ENCODE results near the gene CAMK2B. TPM values are rescaled to one million over a fixed set of nuclear protein-coding genes. Genes with fewer than 3 reads are reported as not detected.

The CAMK2B gene
- total RNA-seq, 4 donors from 2014 or later = 35.3 to 64.8 (median 46.0) TPM

DNA sequence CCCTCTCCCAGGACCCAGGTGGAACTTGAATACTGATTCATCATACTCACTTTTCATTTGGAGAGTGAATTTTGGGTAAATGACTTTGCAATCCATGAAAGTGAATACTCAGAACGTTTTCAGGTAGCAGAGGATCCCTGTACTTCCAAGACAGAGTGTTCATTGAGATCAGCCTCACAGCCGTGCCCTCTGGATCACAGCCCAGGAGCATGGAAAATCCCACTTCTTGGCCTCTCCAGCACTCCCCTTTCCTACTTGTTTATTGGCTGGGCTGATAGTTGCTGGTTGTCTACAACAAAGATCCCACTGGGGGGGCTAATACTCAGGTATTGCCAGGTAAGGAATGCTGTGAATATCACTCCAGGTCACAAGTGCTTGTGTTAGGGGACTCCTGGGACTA, 142.0 kb downstream of the CAMK2B start:
- TF ChIP-seq, protein P1, sequence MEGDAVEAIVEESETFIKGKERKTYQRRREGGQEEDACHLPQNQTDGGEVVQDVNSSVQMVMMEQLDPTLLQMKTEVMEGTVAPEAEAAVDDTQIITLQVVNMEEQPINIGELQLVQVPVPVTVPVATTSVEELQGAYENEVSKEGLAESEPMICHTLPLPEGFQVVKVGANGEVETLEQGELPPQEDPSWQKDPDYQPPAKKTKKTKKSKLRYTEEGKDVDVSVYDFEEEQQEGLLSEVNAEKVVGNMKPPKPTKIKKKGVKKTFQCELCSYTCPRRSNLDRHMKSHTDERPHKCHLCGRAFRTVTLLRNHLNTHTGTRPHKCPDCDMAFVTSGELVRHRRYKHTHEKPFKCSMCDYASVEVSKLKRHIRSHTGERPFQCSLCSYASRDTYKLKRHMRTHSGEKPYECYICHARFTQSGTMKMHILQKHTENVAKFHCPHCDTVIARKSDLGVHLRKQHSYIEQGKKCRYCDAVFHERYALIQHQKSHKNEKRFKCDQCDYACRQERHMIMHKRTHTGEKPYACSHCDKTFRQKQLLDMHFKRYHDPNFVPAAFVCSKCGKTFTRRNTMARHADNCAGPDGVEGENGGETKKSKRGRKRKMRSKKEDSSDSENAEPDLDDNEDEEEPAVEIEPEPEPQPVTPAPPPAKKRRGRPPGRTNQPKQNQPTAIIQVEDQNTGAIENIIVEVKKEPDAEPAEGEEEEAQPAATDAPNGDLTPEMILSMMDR (IDR thresholded peaks at IDR 0.05 in 4 of 5, conservative IDR thresholded peaks at IDR 0.05 in 1 of 5) = no peak
- no peak for TF ChIP-seq POLR2A (IDR thresholded peaks at IDR 0.05)
- Histone ChIP-seq H3K27ac (no peak overlapping the region), H3K9me3 (no peaks in the 10 kb centered on the region), H3K4me1 (no peaks in the 10 kb centered on the region), H3K4me3 (no peak overlapping the region), H3K27me3 (no peaks in the 10 kb centered on the region), H3K36me3 (no peaks in the 10 kb centered on the region)
- in situ Hi-C loops (cut with MboI; ENCODE audit: low sequenced_read_pairs in 4 of 4) = no loop called here
- no peak for DNase-seq
- ATAC-seq = no peak
- intact Hi-C loops (cut with DNase I; ENCODE audit: low total_unique reads) = no loop called here

DNA sequence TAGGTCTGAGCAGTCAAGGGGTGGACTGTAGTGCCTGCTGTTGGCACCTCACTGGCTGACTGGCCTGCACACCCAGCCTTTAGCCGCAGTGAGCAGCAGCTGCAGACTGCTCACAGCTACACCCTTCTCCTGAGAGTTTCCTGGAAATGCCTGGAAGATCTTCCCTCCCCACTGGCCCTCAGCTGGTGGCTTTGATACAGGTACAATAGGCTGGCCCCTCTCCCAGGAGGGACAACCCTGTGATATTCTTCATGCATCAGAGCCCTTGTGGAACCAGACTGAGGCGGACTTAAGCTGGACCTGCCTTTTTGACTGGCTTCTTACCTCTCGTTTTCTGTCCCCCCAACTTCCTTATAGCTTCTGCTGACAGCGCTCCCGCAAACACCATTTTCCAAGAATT, 142.6 kb downstream of the CAMK2B start:
- no peaks in the 10 kb centered on the region for H3K4me1 ChIP-seq
- intact Hi-C loops (cut with DNase I; ENCODE audit: low total_unique reads) = no loop called here
- H3K27ac ChIP-seq = no peak overlapping the region
- in situ Hi-C loops (cut with MboI; ENCODE audit: low sequenced_read_pairs in 4 of 4) = no loop called here
- H3K36me3 ChIP-seq = no peaks in the 10 kb centered on the region
- no peaks in the 10 kb centered on the region for H3K9me3 ChIP-seq
- DNase-seq (no peak), ATAC-seq (no peak)
- H3K27me3 ChIP-seq = no peaks in the 10 kb centered on the region
- H3K4me3 ChIP-seq = no peak overlapping the region
- TF ChIP-seq, protein P1 (IDR thresholded peaks at IDR 0.05 in 4 of 5, conservative IDR thresholded peaks at IDR 0.05 in 1 of 5) = no peak
- no peak for TF ChIP-seq POLR2A (IDR thresholded peaks at IDR 0.05)

DNA sequence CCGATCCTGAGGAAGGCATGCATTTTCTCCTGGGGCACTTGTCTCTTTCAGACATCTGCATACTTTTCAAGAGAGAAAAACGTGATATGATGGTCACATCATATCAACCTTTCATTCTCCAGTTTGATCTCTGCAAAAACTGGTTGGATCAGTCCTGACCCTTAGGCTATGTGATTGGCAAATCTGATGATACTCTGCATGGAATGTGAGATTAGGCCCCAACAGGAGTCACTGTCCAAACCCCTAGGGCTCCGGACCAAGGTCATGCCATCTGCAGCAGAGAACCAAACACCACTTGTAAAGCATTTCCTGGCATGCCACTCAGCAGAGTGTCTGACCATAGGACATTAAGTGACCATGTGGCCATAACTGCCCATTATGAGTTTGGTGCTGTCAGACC, 144.8 kb downstream of the CAMK2B start:
- no peaks in the 10 kb centered on the region for H3K9me3 ChIP-seq
- H3K27me3 ChIP-seq = no peaks in the 10 kb centered on the region
- in situ Hi-C loops (cut with MboI; ENCODE audit: low sequenced_read_pairs in 4 of 4) (no loop called here), intact Hi-C loops (cut with DNase I; ENCODE audit: low total_unique reads) (no loop called here)
- DNase-seq (no peak), ATAC-seq (no peak)
- H3K27ac ChIP-seq = no peak overlapping the region
- H3K36me3 ChIP-seq = no peaks in the 10 kb centered on the region
- no peak overlapping the region for H3K4me3 ChIP-seq
- TF ChIP-seq, protein P1 (IDR thresholded peaks at IDR 0.05 in 4 of 5, conservative IDR thresholded peaks at IDR 0.05 in 1 of 5) = no peak
- TF ChIP-seq POLR2A (IDR thresholded peaks at IDR 0.05) = no peak
- no peaks in the 10 kb centered on the region for H3K4me1 ChIP-seq

GRCh38 chr7:44177570-44178131, 147.7 kb downstream of the CAMK2B start:
- H3K27ac ChIP-seq = no peak overlapping the region

More at GRCh38 chr7:44177570-44178131, 147.7 kb downstream of the CAMK2B start:
- in situ Hi-C loops (cut with MboI; ENCODE audit: low sequenced_read_pairs in 4 of 4) = no loop called here
- no peaks in the 10 kb centered on the region for H3K9me3 ChIP-seq
- H3K27me3 ChIP-seq = no peaks in the 10 kb centered on the region
- H3K4me1 ChIP-seq = no peaks in the 10 kb centered on the region
- ATAC-seq = no peak
- H3K36me3 ChIP-seq = no peaks in the 10 kb centered on the region
- no peak overlapping the region for H3K4me3 ChIP-seq
- no peak for DNase-seq
- TF ChIP-seq, protein P1 (IDR thresholded peaks at IDR 0.05 in 4 of 5, conservative IDR thresholded peaks at IDR 0.05 in 1 of 5) = no peak
- no peak for TF ChIP-seq POLR2A (IDR thresholded peaks at IDR 0.05)
- intact Hi-C loops (cut with DNase I; ENCODE audit: low total_unique reads) = no loop called here

All from gastrocnemius medialis (tissue), 4 donors.